H4 (cell line): Measurements from ENCODE around the gene RAI1. TPM values are rescaled to one million over a fixed set of nuclear protein-coding genes. Genes with fewer than 3 reads are reported as not detected.

Experiments used
- DNase-seq: peaks from one replicate; pipeline ENCODE4 v3.0.0-alpha.2; 2015; ENCODE audit warnings: low spot score
- total RNA-seq: library from RNA; depleted of rRNA; stranded (reverse); fragments of >200 nt; shearing (Covaris generic); gene quantifications from 2 replicates; pipeline ENCODE4 v1.2.3, GENCODE V29; 2014

The RAI1 gene
- total RNA-seq, 1 experiment from 2014 or later = 2.4 TPM

GRCh38 chr17:17732892-17733670 lies 51.8 kb downstream of the RAI1 start:
- no peak for DNase-seq

GRCh38 chr17:17736205-17737183 lies 55.2 kb downstream of the RAI1 start:
- DNase-seq = no peak

DNA sequence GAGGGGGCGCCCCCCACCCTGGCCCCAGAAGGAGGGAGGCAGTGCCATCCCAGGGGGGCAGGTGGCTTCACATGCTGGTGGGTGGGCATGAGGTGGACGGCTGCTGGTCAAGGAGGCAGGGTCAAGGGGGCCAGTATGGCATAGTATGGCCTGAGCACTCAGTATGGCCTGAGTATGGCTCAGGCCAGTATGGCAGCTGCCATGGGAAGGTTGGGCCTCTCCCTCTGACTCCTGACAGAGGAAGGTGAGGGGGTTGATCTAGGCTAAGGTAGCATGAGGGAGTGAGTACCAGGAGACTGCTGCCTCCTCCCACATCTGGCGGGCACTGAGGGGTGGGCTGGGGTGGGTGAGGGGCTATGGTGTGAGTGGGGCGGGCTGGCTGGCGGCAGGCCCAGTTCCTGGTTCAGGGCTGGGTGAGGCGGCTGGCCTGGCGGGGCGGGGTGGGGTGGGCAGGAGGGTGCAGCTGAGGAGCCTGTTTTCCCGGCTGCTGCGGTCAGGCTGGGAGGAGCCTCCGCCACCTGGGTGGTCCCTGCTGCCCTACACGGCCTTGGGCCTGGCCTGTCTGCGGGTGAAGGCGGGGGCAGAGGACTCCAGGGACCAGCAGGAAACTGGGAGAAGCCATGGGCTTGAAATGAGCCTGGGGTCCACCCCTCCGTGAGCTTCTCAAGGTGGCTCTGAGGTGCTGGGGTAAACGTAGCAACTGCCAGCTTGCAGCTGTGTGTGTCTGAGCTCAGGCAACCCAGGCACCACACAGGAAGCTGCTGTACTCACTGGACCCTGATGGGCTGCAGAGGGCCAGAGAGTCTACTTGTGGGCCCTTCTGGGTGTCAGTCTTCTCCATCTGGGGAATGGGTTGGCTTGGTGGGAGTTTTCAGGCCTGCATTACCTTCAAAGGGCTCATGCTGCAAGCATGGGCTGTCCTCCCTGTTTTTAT lies 57.0 kb downstream of the RAI1 start:
- DNase-seq = peak; percentile 46

- no peak for DNase-seq
These were observed 57.6 kb downstream of the RAI1 start for GRCh38 chr17:17738901-17739300.

GRCh38 chr17:17739388-17740066 lies 58.3 kb downstream of the RAI1 start:
- DNase-seq = peak; percentile 45

DNA sequence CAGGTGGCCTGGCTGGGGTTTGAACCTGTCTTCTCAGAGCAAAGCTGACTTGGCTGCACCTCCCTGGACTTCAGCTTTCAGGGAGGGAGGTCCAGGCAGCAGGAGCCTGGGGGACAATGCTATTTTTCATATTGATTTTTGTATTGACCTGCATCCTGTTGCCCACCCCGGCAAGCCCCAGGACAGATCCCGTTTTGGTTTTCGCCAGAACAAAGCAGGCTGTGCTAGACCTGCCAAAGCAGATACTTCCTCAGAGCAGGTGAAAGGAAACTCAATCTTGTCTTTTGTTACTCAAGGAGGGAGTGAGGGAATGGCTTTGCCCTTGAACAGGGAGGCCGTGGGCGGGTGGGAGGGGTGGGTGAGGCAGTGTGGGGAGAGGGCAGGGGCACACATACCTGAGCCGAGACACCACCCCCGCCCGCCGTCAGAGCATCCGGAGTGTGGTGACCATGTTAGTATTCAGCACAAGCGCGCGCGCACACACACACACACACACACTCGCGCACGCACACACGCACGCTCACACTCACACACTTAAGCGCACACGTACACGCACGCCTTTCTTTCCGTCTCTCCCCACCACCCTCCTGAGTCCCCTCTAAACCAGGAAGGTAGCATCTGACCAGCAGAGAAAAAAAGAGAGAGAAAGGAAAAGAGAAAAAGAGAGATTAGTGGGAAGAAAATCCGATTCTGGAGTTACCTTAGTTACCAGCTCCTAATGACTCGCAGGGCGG lies 59.5 kb downstream of the RAI1 start:
- DNase-seq = no peak

DNA sequence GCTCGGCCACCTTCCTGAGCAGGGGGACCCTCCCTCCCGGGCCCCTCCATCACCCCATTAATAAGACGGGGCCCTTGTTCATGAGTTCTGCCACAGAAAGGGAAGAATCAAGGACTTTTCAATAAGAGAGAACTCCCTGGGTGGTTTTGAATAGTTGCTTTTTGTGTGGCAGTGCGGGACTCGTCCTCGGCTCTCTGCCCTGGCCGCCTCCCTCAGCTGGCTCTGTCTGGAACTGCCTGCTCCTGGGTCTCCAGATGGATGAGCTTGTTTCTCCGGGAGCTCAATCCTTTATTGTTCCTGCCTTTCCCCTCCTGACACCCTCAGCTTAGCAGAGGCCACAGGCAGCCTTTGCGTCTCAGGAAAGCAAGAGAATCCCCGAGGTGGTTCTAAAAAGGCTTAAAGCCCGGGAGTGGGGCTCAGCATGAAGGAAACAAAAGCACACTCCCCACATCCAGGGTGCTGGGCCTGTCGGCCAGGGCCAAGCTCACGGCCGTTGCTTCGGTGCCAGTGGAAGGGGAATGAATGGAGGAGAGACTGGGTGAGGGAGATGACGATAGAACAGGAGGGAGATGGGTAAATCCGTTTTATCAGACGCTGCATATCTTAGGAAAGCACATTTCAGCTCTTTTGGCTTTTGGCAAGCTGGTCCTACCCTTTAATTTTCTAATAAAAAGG lies 60.2 kb downstream of the RAI1 start:
- DNase-seq = no peak

DNA sequence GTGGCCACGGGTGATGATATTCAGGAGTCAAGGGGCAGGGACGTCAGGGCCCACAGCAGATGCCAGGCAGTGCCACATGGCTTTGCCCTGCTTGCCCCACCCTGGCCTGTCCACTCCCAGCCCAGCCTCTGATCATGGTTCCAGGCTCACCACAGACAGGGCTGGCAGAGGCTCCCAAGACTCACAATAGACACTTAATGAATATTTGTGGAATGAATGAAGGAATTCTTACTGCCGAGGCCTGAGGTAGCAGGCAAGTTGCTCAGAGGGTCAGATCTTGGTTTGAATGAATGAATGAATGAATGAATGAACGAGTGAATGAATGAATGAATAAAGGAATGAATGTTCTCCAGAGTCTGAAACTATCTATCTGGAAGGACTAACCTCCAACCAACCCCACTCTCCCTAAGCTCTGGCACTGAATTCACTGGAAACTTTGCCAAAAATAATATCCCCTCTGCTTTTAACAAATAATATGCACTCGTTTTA lies 60.9 kb downstream of the RAI1 start:
- no peak for DNase-seq

- DNase-seq = no peak
These were observed 61.6 kb downstream of the RAI1 start for GRCh38 chr17:17742688-17743390.

DNA sequence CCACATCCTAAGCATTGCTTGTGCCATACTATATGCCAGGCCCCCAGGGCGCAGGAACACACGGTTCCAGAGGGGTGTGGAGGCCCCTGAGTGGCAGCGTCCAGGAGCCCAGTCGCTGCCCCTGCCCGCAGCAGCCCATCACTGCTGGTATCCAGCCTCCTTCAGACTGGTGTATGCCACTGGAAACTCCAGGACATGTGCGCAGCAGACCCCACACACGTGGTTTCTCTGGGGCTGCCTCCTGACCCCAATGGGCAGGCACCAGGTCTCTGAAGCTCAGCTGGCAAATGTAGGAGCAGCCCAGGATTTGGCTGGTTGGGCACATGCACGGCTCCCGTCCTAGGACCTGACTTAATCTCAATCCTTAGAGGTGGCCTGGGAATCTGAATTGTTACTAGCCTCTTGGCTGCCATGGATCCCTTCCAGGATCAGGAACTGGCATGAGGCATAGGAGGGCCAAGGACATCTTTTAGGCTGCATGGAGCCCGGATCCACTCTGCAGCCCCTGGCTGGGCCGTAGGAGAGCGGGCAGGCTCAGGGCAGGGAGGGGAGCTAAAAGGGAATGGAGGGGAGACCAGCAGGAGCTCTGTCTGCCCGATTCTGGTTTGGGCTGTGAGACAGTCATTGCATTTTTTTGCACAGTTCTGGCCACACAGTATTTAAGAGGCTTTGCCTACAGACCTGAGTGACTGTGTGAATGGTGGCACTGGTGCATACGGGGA lies 62.3 kb downstream of the RAI1 start:
- DNase-seq = no peak

DNA sequence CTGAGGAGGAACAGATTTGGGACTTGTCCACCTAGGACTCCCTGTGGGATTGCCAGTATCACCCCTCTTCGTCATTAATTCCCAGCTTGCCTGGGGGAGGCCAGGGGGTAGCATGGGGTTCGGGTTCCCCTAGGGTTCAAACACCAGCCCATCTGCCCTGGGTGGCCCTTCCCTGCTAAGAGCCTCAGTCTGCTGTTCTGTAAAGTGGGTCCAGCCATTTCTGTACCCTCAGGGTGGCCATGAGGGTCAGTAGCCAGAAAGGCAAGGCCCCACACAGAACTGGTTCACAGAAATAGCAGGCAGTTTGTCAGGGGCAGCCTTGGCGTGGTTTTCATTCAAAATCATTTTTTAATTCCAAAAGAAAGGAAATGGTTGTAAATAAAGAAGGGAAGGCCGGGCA lies 62.9 kb downstream of the RAI1 start:
- DNase-seq = no peak

GRCh38 chr17:17745476-17746455 lies 64.5 kb downstream of the RAI1 start:
- no peak for DNase-seq

DNA sequence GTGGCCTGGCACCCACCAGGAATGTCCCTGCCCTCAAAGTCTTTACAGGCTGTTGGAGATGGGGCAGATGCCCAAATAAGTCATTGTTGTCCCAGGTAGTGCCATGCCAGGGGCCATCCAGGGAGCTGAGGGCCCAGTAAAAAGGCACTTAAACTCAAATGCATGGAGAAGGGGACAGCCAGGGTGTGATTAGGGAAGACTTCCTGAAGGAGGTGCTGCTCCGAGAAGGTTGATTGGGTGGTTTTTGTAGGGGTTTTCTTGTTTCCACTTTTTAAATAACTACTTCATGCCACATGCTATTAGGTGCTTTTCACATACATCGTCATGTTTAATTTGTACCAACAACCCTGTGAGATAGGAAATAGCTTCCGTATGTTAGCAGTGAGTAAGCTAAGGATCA lies 66.9 kb downstream of the RAI1 start:
- DNase-seq = no peak

DNA sequence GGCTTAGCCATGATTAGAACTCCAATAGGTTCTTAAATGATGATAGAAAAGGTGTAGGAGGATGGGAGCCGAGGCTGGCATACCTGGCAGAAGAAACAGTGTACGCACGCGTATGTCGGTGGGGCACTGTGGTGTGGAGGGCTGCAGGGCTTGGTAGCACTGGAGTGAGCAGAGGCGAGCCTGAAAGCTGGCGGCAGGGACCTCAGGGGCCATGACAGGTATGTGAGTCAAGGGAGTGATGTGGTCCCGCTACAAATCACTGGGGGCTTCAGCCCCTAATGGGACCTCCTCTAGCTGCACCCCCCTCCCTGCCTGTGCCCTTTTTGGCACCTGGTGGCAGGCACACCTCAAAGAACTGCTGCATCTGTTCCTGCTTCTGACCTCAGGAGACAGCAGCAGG lies 67.3 kb downstream of the RAI1 start:
- no peak for DNase-seq

- DNase-seq = no peak
These were observed 67.9 kb downstream of the RAI1 start for GRCh38 chr17:17749025-17749772.

DNA sequence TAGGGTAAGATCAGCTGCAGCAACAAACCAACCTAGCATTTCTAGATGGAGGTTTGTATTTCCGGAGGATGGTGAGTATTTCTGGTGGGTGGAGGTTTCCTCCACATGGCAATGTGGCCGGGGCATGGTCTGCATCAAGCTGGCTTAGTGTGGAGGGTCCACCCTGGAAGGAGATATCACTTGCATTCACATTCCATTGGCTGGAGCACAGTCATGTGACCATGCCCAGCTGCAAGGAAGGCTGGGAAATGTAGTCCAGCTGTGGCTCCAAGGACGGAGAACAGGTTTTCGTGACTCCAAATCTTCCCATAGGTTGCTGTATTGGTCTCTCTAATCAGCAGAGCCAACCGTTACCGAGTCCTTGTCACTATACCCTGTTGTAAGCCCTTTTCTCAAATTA lies 68.7 kb downstream of the RAI1 start:
- DNase-seq = no peak
